Transverse colon (tissue), 4 donors: Measurements from ENCODE around the gene GNA12. TPM values are rescaled to one million over a fixed set of nuclear protein-coding genes. Genes with fewer than 3 reads are reported as not detected.

Experiments
- DNase-seq: peaks from one replicate; pipeline ENCODE4 v3.0.0-alpha.2; 2019
- H3K27ac ChIP-seq, 4 donors: fragments of 200-600 bp; sonication (generic); 2 replicates each; pipeline ENCODE4 v1.5.1; 2016 to 2018; ENCODE audit warnings: inconsistent platforms in 4 of 4
- H3K27me3 ChIP-seq: fragments of 200-600 bp; sonication (generic); 2 replicates; pipeline ENCODE4 v1.5.1; 2017; ENCODE audit warnings: inconsistent platforms
- H3K36me3 ChIP-seq, 4 donors: fragments of 200-600 bp; sonication (generic); 2 replicates each; pipeline ENCODE4 v1.5.1; 2017 to 2019; ENCODE audit warnings: inconsistent platforms in 4 of 4
- H3K4me1 ChIP-seq, 4 donors: fragments of 200-600 bp; sonication (generic); 2 replicates each; pipeline ENCODE4 v1.5.1; 2017 to 2020; ENCODE audit warnings: inconsistent platforms in 4 of 4
- H3K4me3 ChIP-seq, 4 donors: fragments of 200-600 bp; sonication (generic); 1 replicate in 1 of 4; 2 replicates in 3 of 4; pipeline versions ENCODE4 v1.5.1 to v1.6.1; 2017 to 2019; ENCODE audit warnings: inconsistent platforms in 4 of 4
- H3K9me3 ChIP-seq, 2 donors: fragments of 200-600 bp; sonication (generic); 2 replicates each; pipeline ENCODE4 v1.5.1; 2017 to 2019; ENCODE audit warnings: inconsistent platforms in 2 of 2
- CTCF ChIP-seq, 5 experiments: fragments of 200-600 bp in 3 of 5; fragments of 450-650 bp in 2 of 5; sonication (generic) in 3 of 5; IDR thresholded peaks; 1 replicate in 2 of 5; 2 replicates in 3 of 5; pipeline ENCODE4 v1.5.1; 2016 to 2017; ENCODE audit warnings: antibody characterized with exemption in 5 of 5, inconsistent platforms in 3 of 5, mild to moderate bottlenecking in 2 of 5, moderate library complexity in 1 of 5
- EP300 ChIP-seq: sonication (generic); formaldehyde crosslinking; IDR thresholded peaks from one replicate; pipeline ENCODE4 v1.6.1; 2017; ENCODE audit warnings: antibody characterized with exemption, low read depth
- POLR2A ChIP-seq: fragments of 450-650 bp; IDR thresholded peaks from one replicate; pipeline ENCODE4 v1.6.1; 2016; ENCODE audit warnings: antibody characterized with exemption, mild to moderate bottlenecking, moderate library complexity
- POLR2AphosphoS5 ChIP-seq, 3 donors: sonication (generic); formaldehyde crosslinking; IDR thresholded peaks; one replicate each; pipeline ENCODE4 v1.6.1; 2016; ENCODE audit warnings: antibody characterized with exemption in 3 of 3
- WGBS, 2 donors: methylation state at CpG; one replicate each; pipeline ENCODE4 v1.1.5; 2018; ENCODE audit warnings: low coverage in 1 of 2; 5-methylcytosine and 5-hydroxymethylcytosine counted together
- in situ Hi-C, 4 donors: fragments of 200-750 bp; cut with MboI; loops; one replicate each; pipeline versions ENCODE4 v1.15.0 to v1.15.1; 2017; ENCODE audit warnings: low sequenced_read_pairs in 3 of 4, low pct_ligation_motif_present in 1 of 4, low pct_unique_long_range_greater_than_20kb in 1 of 4
- intact Hi-C: fragments of 100-400 bp; cut with DNase I; formaldehyde crosslinking; loops from one replicate; pipeline ENCODE4 v1.15.1; 2023; ENCODE audit warnings: low total_unique reads
- total RNA-seq, 4 donors: library from RNA; depleted of rRNA; stranded (reverse); fragments of >200 nt; gene quantifications; one replicate each; pipeline ENCODE4 v1.1.0, GENCODE V29; 2016

Gene GNA12
- total RNA-seq, 4 donors from 2014 or later = 18.9 to 39.6 (median 22.2) TPM

- in situ Hi-C loops (no loop called here), intact Hi-C loops (no loop called here)
- H3K9me3 ChIP-seq = no peaks in the 10 kb centered on the region
- no peaks in the 10 kb centered on the region for H3K27me3 ChIP-seq
- DNase-seq = no peak
- TF ChIP-seq POLR2AphosphoS5 (IDR thresholded peaks at IDR 0.05) = no peak
- no peak for TF ChIP-seq POLR2A
- TF ChIP-seq CTCF (IDR thresholded peaks at IDR 0.05) = no peak
- TF ChIP-seq EP300 = no peak
- 89 to 98% methylated on average over 2 of the region's 2 CpGs for WGBS, 2 donors
- H3K27ac ChIP-seq = no peak overlapping the region
- H3K36me3 ChIP-seq = no peaks in the 10 kb centered on the region
- no peaks in the 10 kb centered on the region for H3K4me1 ChIP-seq
- H3K4me3 ChIP-seq = no peak overlapping the region
Measured at GRCh38 chr7:2782121-2782520, 62.0 kb downstream of the GNA12 start.

- intact Hi-C loops = no loop called here
- H3K27ac ChIP-seq = no peak overlapping the region
- no peaks in the 10 kb centered on the region for H3K4me1 ChIP-seq
- 86% methylated on average over 2 of the region's 2 CpGs; no CpG with 5 or more reads in 1 of the 2 donors for WGBS, 2 donors
- H3K27me3 ChIP-seq = no peaks in the 10 kb centered on the region
- no peak overlapping the region for H3K4me3 ChIP-seq
- no peaks in the 10 kb centered on the region for H3K36me3 ChIP-seq
- TF ChIP-seq POLR2AphosphoS5 (IDR thresholded peaks at IDR 0.05) = no peak
- no peak for TF ChIP-seq EP300
- TF ChIP-seq POLR2A = no peak
- no peak for TF ChIP-seq CTCF (IDR thresholded peaks at IDR 0.05)
- in situ Hi-C loops = no loop called here
- H3K9me3 ChIP-seq = no peaks in the 10 kb centered on the region
- DNase-seq = no peak
Measured at GRCh38 chr7:2781636-2782035, 62.5 kb downstream of the GNA12 start.

GRCh38 chr7:2779051-2779450, 65.1 kb downstream of the GNA12 start:
- H3K4me3 ChIP-seq = no peak overlapping the region
- peaks cover 0 to 7% (median 0%) of the 10 kb centered on the region in 4 donors for H3K4me1 ChIP-seq
- H3K27me3 ChIP-seq = no peaks in the 10 kb centered on the region
- 77 to 88% methylated on average over 5 to 8 of the region's 8 CpGs for WGBS, 2 donors
- intact Hi-C loops (no loop called here), in situ Hi-C loops (no loop called here)
- DNase-seq = no peak
- no peaks in the 10 kb centered on the region for H3K36me3 ChIP-seq
- no peaks in the 10 kb centered on the region for H3K9me3 ChIP-seq
- TF ChIP-seq POLR2A (no peak), EP300 (no peak), CTCF (IDR thresholded peaks at IDR 0.05) (no peak), POLR2AphosphoS5 (IDR thresholded peaks at IDR 0.05) (no peak)
- no peak overlapping the region for H3K27ac ChIP-seq

GRCh38 chr7:2777898-2778535, 66.1 kb downstream of the GNA12 start:
- Histone ChIP-seq H3K4me3 (no peak overlapping the region), H3K9me3 (no peaks in the 10 kb centered on the region), H3K36me3 (no peaks in the 10 kb centered on the region), H3K4me1 (peaks cover 0 to 7% (median 0%) of the 10 kb centered on the region in 4 donors), H3K27me3 (no peaks in the 10 kb centered on the region), H3K27ac (peak overlapping the region in 3 of 4 donors; percentile 14 to 33 (median 28))
- no peak for TF ChIP-seq POLR2AphosphoS5 (IDR thresholded peaks at IDR 0.05)
- no peak for TF ChIP-seq CTCF (IDR thresholded peaks at IDR 0.05)
- no peak for TF ChIP-seq EP300
- no peak for TF ChIP-seq POLR2A
- 87 to 92% methylated on average over 8 of the region's 8 CpGs for WGBS, 2 donors
- intact Hi-C loops (no loop called here), in situ Hi-C loops (no loop called here)
- no peak for DNase-seq
